Neuronal stem cell (in vitro differentiated cells): Measurements from ENCODE around the gene CCDC85C.
A peak's percentile ranks its signal among the peaks of the same experiment; 100 is the strongest.

Experiments
- DNase-seq: peaks from one replicate; pipeline ENCODE4 v3.0.0-alpha.2; 2013; ENCODE audit warnings: low spot score
- H2AFZ ChIP-seq: one replicate; pipeline ENCODE4 v1.6.1; 2013; ENCODE audit warnings: mild to moderate bottlenecking, low read length, inconsistent platforms
- H2AK5ac ChIP-seq: 2 replicates; pipeline ENCODE4 v1.6.1; 2013; ENCODE audit warnings: low read depth, mild to moderate bottlenecking, inconsistent platforms, low read length, moderate library complexity, mixed read lengths
- H2BK120ac ChIP-seq: 2 replicates; pipeline ENCODE4 v1.6.1; 2013; ENCODE audit warnings: low read depth, mild to moderate bottlenecking, inconsistent platforms, low read length, moderate library complexity, mixed read lengths
- H2BK12ac ChIP-seq: one replicate; pipeline ENCODE4 v1.6.1; 2013; ENCODE audit warnings: low read length, inconsistent platforms
- H2BK15ac ChIP-seq: 2 replicates; pipeline ENCODE4 v1.6.1; 2013; ENCODE audit warnings: mild to moderate bottlenecking, low read length, inconsistent platforms, mixed read lengths
- H2BK5ac ChIP-seq: one replicate; pipeline ENCODE4 v1.6.1; 2013; ENCODE audit warnings: inconsistent platforms, mild to moderate bottlenecking, low read length, moderate library complexity
- H3K14ac ChIP-seq: one replicate; pipeline ENCODE4 v1.6.1; 2013; ENCODE audit warnings: low read length, inconsistent platforms
- H3K18ac ChIP-seq: 2 replicates; pipeline ENCODE4 v1.6.1; 2013; ENCODE audit warnings: low read length, inconsistent platforms
- H3K23ac ChIP-seq: 2 replicates; pipeline ENCODE4 v1.6.1; 2013; ENCODE audit warnings: low read depth, mild to moderate bottlenecking, mixed read lengths, low read length, inconsistent platforms; ENCODE audit not compliant: poor library complexity
- H3K27ac ChIP-seq: replicated peaks from 3 replicates; pipeline ENCODE4 v1.5.1; 2013; ENCODE audit warnings: low read length, inconsistent platforms
- H3K27me3 ChIP-seq, 3 experiments: 2 replicates each; pipeline ENCODE4 v1.6.1; 2013; ENCODE audit warnings: low read length in 3 of 3, mild to moderate bottlenecking in 2 of 3, inconsistent platforms in 1 of 3, low read depth in 1 of 3, mixed read lengths in 1 of 3, moderate library complexity in 1 of 3; ENCODE audit not compliant: control insufficient read depth in 3 of 3, insufficient read depth in 3 of 3
- H3K36me3 ChIP-seq, 2 donors: replicated peaks in 1 of 2; 2 replicates each; pipeline ENCODE4 v1.6.1; 2013; ENCODE audit warnings: low read length in 2 of 2; ENCODE audit not compliant: control insufficient read depth in 2 of 2, insufficient read depth in 2 of 2
- H3K4ac ChIP-seq: 2 replicates; pipeline ENCODE4 v1.6.1; 2013; ENCODE audit warnings: inconsistent platforms, mild to moderate bottlenecking, low read length, moderate library complexity
- H3K4me1 ChIP-seq, 2 donors: 1 replicate in 1 of 2; 2 replicates in 1 of 2; pipeline ENCODE4 v1.6.1; 2013; ENCODE audit warnings: low read length in 2 of 2, low read depth in 1 of 2; ENCODE audit not compliant: control insufficient read depth in 2 of 2, insufficient read depth in 1 of 2
- H3K4me2 ChIP-seq: one replicate; pipeline ENCODE4 v1.6.1; 2013; ENCODE audit warnings: mild to moderate bottlenecking, low read length, inconsistent platforms; ENCODE audit not compliant: insufficient read depth, poor library complexity, severe bottlenecking
- H3K4me3 ChIP-seq, 2 donors: 2 replicates each; pipeline ENCODE4 v1.5.1; 2013; ENCODE audit warnings: low read length in 2 of 2, mild to moderate bottlenecking in 2 of 2, inconsistent platforms in 1 of 2, moderate library complexity in 1 of 2
- H3K79me1 ChIP-seq: one replicate; pipeline ENCODE4 v1.6.1; 2013; ENCODE audit warnings: low read depth, mild to moderate bottlenecking, inconsistent platforms, low read length, moderate library complexity
- H3K9ac ChIP-seq: one replicate; pipeline ENCODE4 v1.6.1; 2013; ENCODE audit warnings: mild to moderate bottlenecking, low read depth, low read length, inconsistent platforms; ENCODE audit not compliant: poor library complexity
- H3K9me3 ChIP-seq, 2 donors: replicated peaks in 1 of 2; 2 replicates each; pipeline versions ENCODE3 to v1.6.1; 2013; ENCODE audit warnings: low read length in 2 of 2, mild to moderate bottlenecking in 2 of 2, inconsistent platforms in 1 of 2, low read depth in 1 of 2, mixed read lengths in 1 of 2, moderate library complexity in 1 of 2; ENCODE audit not compliant: control insufficient read depth in 2 of 2, insufficient read depth in 1 of 2
- H4K8ac ChIP-seq: one replicate; pipeline ENCODE4 v1.6.1; 2013; ENCODE audit warnings: low read depth, mild to moderate bottlenecking, inconsistent platforms, low read length, moderate library complexity
- H4K91ac ChIP-seq: one replicate; pipeline ENCODE4 v1.6.1; 2013; ENCODE audit warnings: low read length, low read depth, mild to moderate bottlenecking, inconsistent platforms; ENCODE audit not compliant: poor library complexity
- WGBS, 2 donors: extraction: QIAGEN DNeasy Blood & Tissue Kit; methylation state at CpG; one replicate each; pipeline ENCODE4 v1.1.7; 2013; ENCODE audit warnings: missing lambda C conversion rate in 2 of 2, mixed read lengths in 1 of 2; ENCODE audit not compliant: insufficient read length in 2 of 2, insufficient replicate concordance in 1 of 2; ENCODE audit errors: extremely low coverage in 2 of 2; 5-methylcytosine and 5-hydroxymethylcytosine counted together

The CCDC85C gene

DNA sequence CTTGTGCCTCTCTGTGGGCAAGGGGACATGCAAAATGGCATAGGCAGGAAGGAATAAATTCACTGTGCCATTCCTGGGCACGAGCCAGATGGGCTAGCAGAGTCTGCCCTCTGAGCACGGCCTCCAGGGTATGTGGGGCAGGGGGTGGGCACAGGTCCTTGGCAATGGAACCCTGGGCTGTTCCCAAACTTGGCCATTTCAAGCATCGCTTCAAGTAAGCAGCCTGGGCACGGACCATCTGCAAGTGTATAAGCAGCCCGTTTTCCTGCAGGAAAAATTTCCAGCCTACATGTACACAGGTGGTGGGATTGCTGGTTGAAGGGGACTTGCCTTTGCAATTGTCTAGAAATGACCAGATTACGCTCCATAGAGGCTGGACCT is 40.3 kb downstream of the CCDC85C start:
- Histone ChIP-seq H3K27ac (no peak overlapping the region), H3K23ac (no peak overlapping the region), H3K4me3 (no peak overlapping the region), H4K91ac (peak overlapping the region; percentile 76), H2AK5ac (peak overlapping the region; percentile 89), H3K4me1 (peaks cover 50 to 63% of the 10 kb centered on the region in 2 donors), H3K18ac (peak overlapping the region; percentile 96), H2BK120ac (no peak overlapping the region), H2AFZ (no peak overlapping the region), H3K4me2 (no peak overlapping the region), H3K36me3 (no peaks in the 10 kb centered on the region), H3K9me3 (no peaks in the 10 kb centered on the region), H2BK15ac (peak overlapping the region; percentile 84), H3K9ac (no peak overlapping the region), H3K27me3 (no peaks in the 10 kb centered on the region), H3K14ac (peak overlapping the region; percentile 49), H3K4ac (peak overlapping the region; percentile 91), H3K79me1 (peaks cover 12% of the 10 kb centered on the region), H4K8ac (no peak overlapping the region), H2BK5ac (peak overlapping the region; percentile 78), H2BK12ac (peak overlapping the region; percentile 100)
- no peak for DNase-seq
- no CpG with 5 or more reads among the region's 6 CpGs for WGBS, 2 donors

- Histone ChIP-seq H3K23ac (no peak overlapping the region), H3K79me1 (peaks cover 12% of the 10 kb centered on the region), H3K4me1 (peaks cover 48 to 58% of the 10 kb centered on the region in 2 donors), H3K4me2 (peak overlapping the region; percentile 45), H2AFZ (no peak overlapping the region), H3K18ac (peak overlapping the region; percentile 96), H3K27me3 (no peaks in the 10 kb centered on the region), H2BK15ac (peak overlapping the region; percentile 84), H3K4ac (peak overlapping the region; percentile 91), H3K4me3 (peak overlapping the region in 1 of 2 donors; percentile 52), H2AK5ac (peak overlapping the region; percentile 89), H3K27ac (peak overlapping the region; percentile 78), H4K8ac (no peak overlapping the region), H3K9me3 (peaks cover 0 to under 1% of the 10 kb centered on the region in 2 donors), H2BK5ac (peak overlapping the region; percentile 78), H2BK12ac (peak overlapping the region; percentile 100), H3K14ac (peak overlapping the region; percentile 49), H3K36me3 (no peaks in the 10 kb centered on the region), H3K9ac (no peak overlapping the region), H4K91ac (peak overlapping the region; percentile 76), H2BK120ac (no peak overlapping the region)
- peak; percentile 82 for DNase-seq
- WGBS, 2 donors = no CpG with 5 or more reads among the region's 23 CpGs
These were observed 40.9 kb downstream of the CCDC85C start for GRCh38 chr14:99562856-99563748.

DNA sequence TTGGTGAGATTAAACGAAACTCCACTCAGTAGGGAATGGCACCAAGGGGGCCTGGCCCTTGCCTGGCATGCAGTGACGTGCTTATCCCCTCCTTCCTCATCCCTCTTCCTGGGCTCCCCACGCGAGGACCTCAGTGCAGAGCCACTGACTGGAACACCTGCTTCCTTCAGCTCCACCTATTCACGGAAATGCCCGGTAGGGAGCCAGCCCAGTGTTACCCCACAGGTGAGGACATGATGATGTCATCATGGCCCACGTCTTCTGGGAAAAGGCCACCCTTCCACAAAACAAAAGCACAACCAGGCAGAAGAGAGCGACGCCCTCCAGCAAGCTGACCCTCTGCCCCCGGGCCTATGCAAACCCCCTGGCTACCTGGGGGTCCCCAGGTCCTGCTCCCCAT is 42.1 kb downstream of the CCDC85C start:
- H2BK5ac ChIP-seq = peak overlapping the region; percentile 78
- no peaks in the 10 kb centered on the region for H3K36me3 ChIP-seq
- peak overlapping the region; percentile 6 for H2BK15ac ChIP-seq
- no CpG with 5 or more reads among the region's 10 CpGs for WGBS, 2 donors
- no peak overlapping the region for H3K4me2 ChIP-seq
- H3K18ac ChIP-seq = peak overlapping the region; percentile 13
- no peak for DNase-seq
- no peak overlapping the region for H3K4me3 ChIP-seq
- peak overlapping the region; percentile 30 for H3K4ac ChIP-seq
- H4K91ac ChIP-seq = no peak overlapping the region
- peaks cover 0 to 2% of the 10 kb centered on the region in 2 donors for H3K9me3 ChIP-seq
- peaks cover 12% of the 10 kb centered on the region for H3K79me1 ChIP-seq
- H3K27ac ChIP-seq = no peak overlapping the region
- H2AK5ac ChIP-seq = peak overlapping the region; percentile 5
- no peak overlapping the region for H3K9ac ChIP-seq
- peak overlapping the region; percentile 82 for H2BK120ac ChIP-seq
- H4K8ac ChIP-seq = no peak overlapping the region
- H3K27me3 ChIP-seq = no peaks in the 10 kb centered on the region
- H3K4me1 ChIP-seq = peaks cover 49 to 55% of the 10 kb centered on the region in 2 donors
- peak overlapping the region; percentile 8 for H2BK12ac ChIP-seq
- H3K23ac ChIP-seq = no peak overlapping the region
- no peak overlapping the region for H2AFZ ChIP-seq
- peak overlapping the region; percentile 11 for H3K14ac ChIP-seq

DNA sequence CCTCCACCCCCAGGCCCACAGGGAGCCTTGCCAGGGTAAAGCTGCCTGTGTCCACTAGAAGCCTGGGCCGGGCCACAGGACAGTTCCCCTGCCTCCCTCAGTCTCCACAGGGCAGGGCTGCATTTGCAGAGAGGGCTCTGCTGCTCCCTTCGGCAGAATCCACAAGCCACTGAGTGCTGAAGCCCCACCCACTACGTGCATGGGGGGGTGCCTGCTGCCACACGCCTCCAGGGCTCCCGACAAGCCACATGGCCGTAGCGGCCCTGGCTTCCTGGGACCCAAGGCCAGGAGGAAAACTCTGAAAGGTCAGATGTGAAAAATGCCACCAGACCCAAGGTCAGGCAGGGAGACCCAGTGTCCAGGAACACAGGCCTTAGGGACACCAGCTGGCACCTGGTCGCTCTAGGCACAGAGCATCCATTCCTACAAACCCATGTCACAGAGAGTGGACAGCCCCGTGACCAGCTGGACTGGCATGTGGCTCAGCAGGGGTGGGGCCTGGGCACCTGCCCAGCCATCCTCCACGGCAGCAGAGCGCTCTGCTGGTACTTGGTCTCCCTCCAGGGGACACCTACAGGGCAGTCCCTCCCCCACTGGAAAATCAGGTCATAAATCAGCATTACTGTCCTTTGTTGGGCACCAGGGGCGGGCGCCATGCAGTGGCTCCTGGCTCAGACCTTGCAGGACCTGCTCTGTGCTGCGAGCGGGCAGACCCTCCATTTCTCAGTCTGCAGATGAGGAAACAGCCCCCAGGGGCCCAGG is 42.9 kb downstream of the CCDC85C start:
- peak overlapping the region; percentile 84 for H3K14ac ChIP-seq
- H3K9me3 ChIP-seq = peaks cover 0 to 2% of the 10 kb centered on the region in 2 donors
- peak overlapping the region; percentile 78 for H2BK5ac ChIP-seq
- H2AFZ ChIP-seq = no peak overlapping the region
- H3K4ac ChIP-seq = peak overlapping the region; percentile 30
- H2AK5ac ChIP-seq = peak overlapping the region; percentile 5
- H4K91ac ChIP-seq = peak overlapping the region; percentile 90
- H3K27me3 ChIP-seq = no peaks in the 10 kb centered on the region
- no CpG with 5 or more reads among the region's 15 CpGs for WGBS, 2 donors
- peaks cover 12% of the 10 kb centered on the region for H3K79me1 ChIP-seq
- H3K36me3 ChIP-seq = no peaks in the 10 kb centered on the region
- H3K4me1 ChIP-seq = peaks cover 48 to 49% of the 10 kb centered on the region in 2 donors
- H3K9ac ChIP-seq = peak overlapping the region; percentile 45
- H3K23ac ChIP-seq = no peak overlapping the region
- H3K27ac ChIP-seq = no peak overlapping the region
- no peak overlapping the region for H3K4me2 ChIP-seq
- no peak for DNase-seq
- H2BK12ac ChIP-seq = peak overlapping the region; percentile 8
- H3K4me3 ChIP-seq = no peak overlapping the region
- H4K8ac ChIP-seq = no peak overlapping the region
- peak overlapping the region; percentile 13 for H3K18ac ChIP-seq
- peak overlapping the region; percentile 82 for H2BK120ac ChIP-seq
- peak overlapping the region; percentile 6 for H2BK15ac ChIP-seq
